Measurements from ENCODE around the gene DHRS3.
A peak's percentile ranks its signal among the peaks of the same experiment; 100 is the strongest.

Gene DHRS3

GRCh38 chr1:12519693-12520364 is 98.2 kb downstream of the DHRS3 start:
- DNase-seq, result no peak

DNA sequence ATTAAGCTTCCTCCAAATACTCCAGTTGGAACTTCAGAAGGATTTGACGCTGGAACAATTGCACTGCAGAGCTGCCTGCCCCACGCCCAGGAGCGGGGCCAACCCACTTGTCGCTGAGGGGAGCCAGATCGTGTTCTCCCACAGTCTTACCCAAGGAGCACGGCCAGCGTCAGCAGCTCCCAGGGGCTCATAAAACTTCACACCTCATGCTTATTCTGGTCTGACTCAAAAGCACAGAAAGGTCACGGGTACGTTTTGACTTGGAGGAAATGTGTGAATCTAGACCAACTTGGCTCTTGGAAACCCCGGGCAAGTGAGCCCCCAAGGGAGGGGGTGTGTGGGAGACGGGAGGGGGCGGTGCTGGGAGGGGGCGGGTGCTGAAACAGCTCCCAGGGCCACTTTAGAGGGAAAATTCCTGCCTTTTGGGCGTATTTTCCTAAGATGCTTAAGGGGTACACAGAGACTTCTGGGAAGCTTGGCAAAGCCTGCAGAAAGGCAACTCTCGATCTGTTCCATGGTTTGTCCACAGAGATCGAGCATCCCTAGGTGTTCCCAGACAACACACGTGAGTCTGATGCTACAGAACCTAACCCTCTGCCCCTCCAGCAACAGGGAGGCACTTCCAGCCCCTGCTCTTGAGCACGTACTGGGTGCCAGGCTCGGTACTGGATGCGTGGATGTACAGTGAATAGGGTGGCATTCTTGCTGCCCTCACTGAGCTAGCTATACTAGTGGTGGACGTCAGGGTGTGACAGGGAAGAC is 98.9 kb downstream of the DHRS3 start:
- peak in 22 of 51 donors; percentile 9 to 63 (median 33) for DNase-seq
